ENCODE results near the gene NEIL1. TPM values are rescaled to one million over a fixed set of nuclear protein-coding genes. Genes with fewer than 3 reads are reported as not detected.

NEIL1 gene
- total RNA-seq, 1 experiment from 2014 or later: 0.48 TPM

DNA sequence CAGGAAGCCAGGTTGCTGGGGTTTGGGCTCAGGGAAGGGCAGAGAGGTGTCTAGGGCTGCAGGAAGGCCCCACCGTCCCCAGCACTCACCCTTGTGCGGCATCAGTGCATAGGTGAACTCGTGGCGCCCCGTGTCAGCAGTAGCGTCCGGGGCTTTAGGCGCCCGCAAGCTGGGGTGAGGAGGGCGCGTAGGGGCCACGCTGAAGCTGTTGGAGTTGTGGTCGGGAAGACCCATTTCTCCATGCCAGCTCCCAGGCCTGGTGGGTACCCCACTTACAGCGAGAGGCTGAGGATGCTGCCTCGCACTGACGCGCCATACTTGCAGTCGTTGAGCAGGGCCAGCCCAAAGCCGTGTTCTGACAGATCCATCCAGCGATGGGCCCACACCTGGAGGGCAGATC lies 9.7 kb downstream of the NEIL1 start:
- no peak for DNase-seq (ENCODE audit: low spot score)

- no peak for DNase-seq (ENCODE audit: low spot score)
Measured at GRCh38 chr15:75357976-75358673, 11.3 kb downstream of the NEIL1 start.

DNA sequence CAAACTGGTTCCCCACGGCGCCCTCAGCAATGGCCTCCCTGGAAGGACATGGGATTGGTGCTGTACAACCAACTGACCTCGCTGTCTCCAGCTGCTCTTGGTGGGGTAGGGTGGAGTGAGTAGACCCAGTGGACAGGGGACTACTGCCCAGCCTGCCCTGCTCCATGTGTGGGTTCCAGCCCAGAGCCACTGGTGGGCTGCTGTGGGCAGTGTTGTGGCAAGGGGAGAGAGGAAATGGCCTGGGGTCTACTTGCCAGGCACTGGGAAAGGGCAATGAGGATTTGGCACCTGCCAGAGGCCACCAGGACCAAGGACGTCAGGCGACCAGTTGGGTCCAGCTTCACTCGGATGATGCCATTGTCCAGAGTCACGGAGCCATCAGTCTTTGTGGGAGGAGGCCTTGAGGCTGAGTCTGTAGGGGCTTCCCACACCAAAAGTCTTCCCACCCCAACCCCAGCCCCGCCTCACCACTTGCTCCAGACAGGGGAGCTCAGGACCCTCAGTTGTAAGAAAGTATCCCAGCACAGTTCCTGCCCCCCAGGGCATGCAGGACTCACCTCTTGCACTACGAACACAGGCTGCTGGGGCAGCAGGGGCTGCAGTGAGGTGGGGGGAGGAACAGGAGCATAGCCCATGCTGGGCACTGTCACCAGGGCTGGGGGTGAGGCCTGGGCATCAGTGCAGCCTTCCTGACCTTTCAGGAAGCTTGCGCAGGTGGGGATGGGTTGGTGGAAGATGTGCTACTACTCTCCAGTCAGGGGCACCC lies 12.1 kb downstream of the NEIL1 start:
- DNase-seq (ENCODE audit: low spot score): no peak

DNA sequence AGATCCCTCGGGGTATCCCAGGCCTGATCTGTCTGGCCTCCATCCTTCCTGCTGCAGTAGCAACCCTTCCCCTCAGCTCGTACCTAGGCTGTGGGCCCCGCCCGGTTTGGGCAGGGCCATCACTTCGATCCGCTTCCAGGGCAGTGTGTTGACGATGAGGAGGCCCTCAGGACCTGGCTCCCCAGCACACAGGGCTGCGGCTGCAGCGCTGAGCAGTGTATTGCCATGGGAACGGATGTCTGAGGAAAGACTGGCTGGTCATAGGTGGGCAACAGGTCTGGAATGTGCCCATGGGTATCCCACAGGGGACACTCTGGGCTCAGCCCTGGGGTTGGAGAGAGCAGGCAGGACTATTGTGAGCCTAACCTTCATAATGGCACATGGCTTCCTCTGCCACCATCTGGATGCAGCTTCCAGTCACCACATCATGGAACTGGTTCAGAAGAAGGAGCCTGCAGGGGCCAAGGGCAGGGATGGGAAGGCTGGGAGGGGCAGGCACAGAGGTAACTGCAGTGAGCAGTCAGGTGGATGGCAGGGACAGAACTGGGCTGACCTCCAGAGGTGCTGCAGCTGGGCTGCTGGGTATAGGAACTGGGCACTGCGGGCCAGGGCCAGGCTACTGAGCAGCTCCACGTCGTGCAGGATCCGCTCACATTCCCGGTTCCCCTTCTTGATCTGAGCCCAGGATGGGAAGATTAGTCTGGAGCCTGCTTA lies 12.9 kb downstream of the NEIL1 start:
- no peak for DNase-seq (ENCODE audit: low spot score)

DNA sequence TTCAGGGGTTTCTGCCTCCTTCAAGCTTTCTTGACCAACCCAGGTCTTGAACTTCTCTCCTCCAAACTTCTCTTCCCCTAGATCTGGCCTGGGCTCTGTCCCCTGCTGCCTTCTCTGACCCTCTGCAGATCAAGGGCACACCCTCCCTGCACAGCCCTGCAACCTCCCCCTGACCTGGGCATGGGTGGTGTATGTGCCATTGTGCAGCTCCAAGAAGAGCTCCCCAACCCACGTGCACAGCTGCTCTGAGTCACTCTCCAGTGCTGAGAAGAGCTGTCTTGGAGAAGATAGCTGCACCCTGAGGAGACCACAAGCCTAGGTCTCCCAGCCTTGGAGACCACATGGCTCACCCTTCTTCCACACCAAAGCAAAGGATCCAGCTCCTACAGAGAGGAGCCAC lies 13.6 kb downstream of the NEIL1 start:
- DNase-seq (ENCODE audit: low spot score): no peak

GRCh38 chr15:75360856-75361255 lies 14.0 kb downstream of the NEIL1 start:
- DNase-seq (ENCODE audit: low spot score): no peak

DNA sequence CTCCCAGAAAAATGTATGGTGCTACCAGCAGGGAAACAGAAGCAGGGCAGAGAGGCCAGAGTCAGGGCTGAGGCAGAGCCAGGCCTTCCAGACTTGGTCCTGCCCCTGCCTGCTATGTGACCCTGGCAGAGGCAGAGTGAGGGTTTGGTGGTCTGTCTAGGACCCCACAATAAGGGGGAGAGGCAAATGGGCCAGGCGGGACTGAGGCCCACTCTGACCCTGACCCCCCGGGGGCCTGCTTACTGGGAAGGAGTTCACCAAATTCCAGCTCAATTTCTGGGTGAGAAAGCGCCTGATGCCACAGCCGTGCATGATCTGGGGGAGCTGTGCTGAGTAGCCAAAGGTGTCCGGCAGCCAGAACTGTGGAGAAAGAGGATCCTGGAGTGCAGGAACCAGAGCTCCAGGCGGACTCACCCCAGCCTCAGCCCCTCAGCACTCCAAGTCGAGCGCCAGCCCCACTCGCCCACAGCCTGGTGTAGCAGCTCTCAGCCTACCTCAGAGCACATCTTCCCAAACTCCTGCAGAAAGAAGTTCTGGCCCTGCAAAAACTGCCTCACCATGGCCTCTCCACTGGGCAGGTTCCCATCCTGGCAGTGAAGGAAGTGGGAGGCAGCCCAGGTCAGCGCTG lies 14.6 kb downstream of the NEIL1 start:
- DNase-seq (ENCODE audit: low spot score): no peak

GRCh38 chr15:75361989-75362641 lies 15.3 kb downstream of the NEIL1 start:
- DNase-seq (ENCODE audit: low spot score): no peak

- DNase-seq (ENCODE audit: low spot score): no peak
Measured at GRCh38 chr15:75362642-75363249, 15.9 kb downstream of the NEIL1 start.

GRCh38 chr15:75363786-75364185 lies 16.9 kb downstream of the NEIL1 start:
- no peak for DNase-seq (ENCODE audit: low spot score)

GRCh38 chr15:75364881-75365280 lies 18.0 kb downstream of the NEIL1 start:
- DNase-seq (ENCODE audit: low spot score): no peak

- no peak for DNase-seq (ENCODE audit: low spot score)
Measured at GRCh38 chr15:75366163-75366562, 19.3 kb downstream of the NEIL1 start.

DNA sequence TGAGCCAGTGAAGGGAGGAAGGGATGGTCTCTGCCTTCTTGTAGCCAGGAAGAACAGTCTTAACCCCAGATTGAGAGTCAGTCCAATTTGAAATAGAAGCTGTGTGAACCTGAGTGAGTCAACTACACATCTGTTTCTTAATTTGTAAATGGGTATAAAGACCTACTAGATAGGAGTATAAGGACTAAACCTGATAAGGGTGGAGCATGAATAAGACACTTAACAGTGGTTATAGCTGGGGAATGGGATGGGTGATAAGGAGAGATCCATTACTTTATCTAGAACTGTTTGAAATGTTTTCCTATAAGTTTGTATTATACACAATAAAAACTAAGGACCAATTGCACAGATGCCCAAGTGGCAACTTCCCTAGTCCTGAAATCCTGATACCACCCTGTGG lies 20.2 kb downstream of the NEIL1 start:
- no peak for DNase-seq (ENCODE audit: low spot score)

GRCh38 chr15:75367406-75367912 lies 20.6 kb downstream of the NEIL1 start:
- DNase-seq (ENCODE audit: low spot score): no peak

GRCh38 chr15:75367913-75368688 lies 21.3 kb downstream of the NEIL1 start, which contains the start of gene MAN2C1:
MAN2C1 (minus strand) TSS chr15:75368607; CDS start chr15:75368583, 24 bp downstream.
- DNase-seq (ENCODE audit: low spot score): peak; percentile 92

GRCh38 chr15:75368689-75369239 lies 21.9 kb downstream of the NEIL1 start:
- no peak for DNase-seq (ENCODE audit: low spot score)

GRCh38 chr15:75369897-75370581 lies 23.2 kb downstream of the NEIL1 start:
- no peak for DNase-seq (ENCODE audit: low spot score)

- no peak for DNase-seq (ENCODE audit: low spot score)
Measured at GRCh38 chr15:75371486-75371885, 24.6 kb downstream of the NEIL1 start.

Data from A172 (cell line).